Measurements from ENCODE around the gene IGFBP7.
"Not testable (repeated sequence)": the region's sequence is repeated elsewhere in the genome, so short reads cannot be mapped to it uniquely, and the experiment has no call there.

Gene IGFBP7

DNA sequence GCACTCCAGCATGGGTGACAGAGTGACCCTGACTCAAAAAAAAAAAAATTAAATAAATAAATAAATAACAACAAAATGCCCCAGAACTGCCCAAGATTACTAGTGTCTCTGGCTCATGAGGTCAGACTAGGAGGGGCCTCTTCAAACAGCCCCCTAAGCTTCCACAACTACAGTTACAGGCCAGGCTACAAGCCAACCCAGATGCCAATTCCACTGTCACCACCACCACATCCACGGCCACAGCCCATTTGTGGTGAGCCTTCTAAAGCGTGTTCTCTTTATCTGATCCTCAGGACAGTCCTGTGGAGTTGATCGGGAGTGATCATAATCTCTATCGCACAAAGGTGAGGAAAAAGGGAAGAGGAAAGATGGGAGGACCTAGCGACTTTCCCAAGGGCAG is 36.6 kb downstream of the IGFBP7 start:
- DNase-seq (ENCODE audit: low read depth in 1 of 2, low spot score in 1 of 2): no peak
- in situ Hi-C loops (cut with HindIII; ENCODE audit: low pct_unique_long_range_greater_than_20kb, low sequenced_read_pairs): no loop called here
- no peak for TF ChIP-seq JUND (IDR thresholded peaks at IDR 0.05; ENCODE audit: low read depth)

DNA sequence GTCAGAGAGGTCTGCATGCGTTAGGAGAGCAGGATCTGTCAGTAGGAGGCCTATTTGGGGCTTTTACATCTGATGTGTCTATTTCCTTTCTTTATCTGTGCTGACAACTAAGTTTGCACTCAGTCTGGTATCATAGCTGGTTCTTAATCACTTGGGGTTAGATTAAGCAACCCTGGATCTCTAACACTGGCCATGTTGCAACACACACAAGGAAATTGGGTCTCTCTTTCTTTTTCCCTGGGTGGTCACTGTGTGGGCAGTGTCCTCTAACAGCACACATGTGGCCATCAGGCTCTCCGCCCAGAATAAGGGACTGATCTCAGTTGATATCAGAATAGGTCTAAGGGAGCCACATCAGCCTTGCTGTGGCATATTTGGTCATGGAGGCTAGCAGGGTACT is 38.9 kb downstream of the IGFBP7 start:
- no peak for TF ChIP-seq JUND (IDR thresholded peaks at IDR 0.05; ENCODE audit: low read depth)
- in situ Hi-C loops (cut with HindIII; ENCODE audit: low pct_unique_long_range_greater_than_20kb, low sequenced_read_pairs): no loop called here
- DNase-seq (ENCODE audit: low read depth in 1 of 2, low spot score in 1 of 2): no peak

GRCh38 chr4:57070461-57070860 is 39.7 kb downstream of the IGFBP7 start:
- in situ Hi-C loops (cut with HindIII; ENCODE audit: low pct_unique_long_range_greater_than_20kb, low sequenced_read_pairs): no loop called here
- no peak for TF ChIP-seq JUND (IDR thresholded peaks at IDR 0.05; ENCODE audit: low read depth)

GRCh38 chr4:57068237-57068981 is 41.8 kb downstream of the IGFBP7 start:
- no peak for TF ChIP-seq JUND (IDR thresholded peaks at IDR 0.05; ENCODE audit: low read depth)
- in situ Hi-C loops (cut with HindIII; ENCODE audit: low pct_unique_long_range_greater_than_20kb, low sequenced_read_pairs): no loop called here
- DNase-seq (ENCODE audit: low read depth in 1 of 2, low spot score in 1 of 2): no peak

More at GRCh38 chr4:57070461-57070860, 39.7 kb downstream of the IGFBP7 start:
- DNase-seq (ENCODE audit: low read depth in 1 of 2, low spot score in 1 of 2): no peak

GRCh38 chr4:57065730-57066482 is 44.3 kb downstream of the IGFBP7 start:
- no peak for TF ChIP-seq JUND (IDR thresholded peaks at IDR 0.05; ENCODE audit: low read depth)
- no peak for DNase-seq (ENCODE audit: low read depth in 1 of 2, low spot score in 1 of 2)
- in situ Hi-C loops (cut with HindIII; ENCODE audit: low pct_unique_long_range_greater_than_20kb, low sequenced_read_pairs): no loop called here

GRCh38 chr4:57064811-57065711 is 45.1 kb downstream of the IGFBP7 start:
- no peak for TF ChIP-seq JUND (IDR thresholded peaks at IDR 0.05; ENCODE audit: low read depth)
- no peak for DNase-seq (ENCODE audit: low read depth in 1 of 2, low spot score in 1 of 2)
- in situ Hi-C loops (cut with HindIII; ENCODE audit: low pct_unique_long_range_greater_than_20kb, low sequenced_read_pairs): no loop called here

- TF ChIP-seq JUND (IDR thresholded peaks at IDR 0.05; ENCODE audit: low read depth): no peak
- in situ Hi-C loops (cut with HindIII; ENCODE audit: low pct_unique_long_range_greater_than_20kb, low sequenced_read_pairs): no loop called here
- no peak for DNase-seq (ENCODE audit: low read depth in 1 of 2, low spot score in 1 of 2)
Measured at GRCh38 chr4:57064120-57064519, 46.1 kb downstream of the IGFBP7 start.

GRCh38 chr4:57063518-57063917 is 46.7 kb downstream of the IGFBP7 start:
- TF ChIP-seq JUND (IDR thresholded peaks at IDR 0.05; ENCODE audit: low read depth): no peak
- DNase-seq (ENCODE audit: low read depth in 1 of 2, low spot score in 1 of 2): no peak
- in situ Hi-C loops (cut with HindIII; ENCODE audit: low pct_unique_long_range_greater_than_20kb, low sequenced_read_pairs): no loop called here

DNA sequence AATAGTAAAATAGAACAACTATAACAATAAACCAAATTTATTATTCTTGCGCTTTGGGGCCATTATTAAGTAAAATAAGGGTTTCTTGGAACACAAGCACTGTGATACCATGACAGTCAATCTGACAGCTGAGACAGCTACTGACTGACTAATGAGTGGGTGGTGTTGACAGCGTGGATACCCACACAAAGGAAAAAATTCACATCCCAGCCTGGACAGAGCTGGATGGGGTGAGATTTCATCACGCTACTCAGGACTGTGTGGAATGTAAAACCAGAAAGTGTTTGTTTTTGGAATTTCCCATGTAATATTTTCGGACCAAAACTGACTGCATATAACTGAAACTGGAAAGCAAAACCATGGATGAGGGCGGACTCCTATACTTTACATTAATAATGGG is 48.8 kb downstream of the IGFBP7 start:
- DNase-seq (ENCODE audit: low read depth in 1 of 2, low spot score in 1 of 2): no peak
- no peak for TF ChIP-seq JUND (IDR thresholded peaks at IDR 0.05; ENCODE audit: low read depth)
- in situ Hi-C loops (cut with HindIII; ENCODE audit: low pct_unique_long_range_greater_than_20kb, low sequenced_read_pairs): no loop called here

DNA sequence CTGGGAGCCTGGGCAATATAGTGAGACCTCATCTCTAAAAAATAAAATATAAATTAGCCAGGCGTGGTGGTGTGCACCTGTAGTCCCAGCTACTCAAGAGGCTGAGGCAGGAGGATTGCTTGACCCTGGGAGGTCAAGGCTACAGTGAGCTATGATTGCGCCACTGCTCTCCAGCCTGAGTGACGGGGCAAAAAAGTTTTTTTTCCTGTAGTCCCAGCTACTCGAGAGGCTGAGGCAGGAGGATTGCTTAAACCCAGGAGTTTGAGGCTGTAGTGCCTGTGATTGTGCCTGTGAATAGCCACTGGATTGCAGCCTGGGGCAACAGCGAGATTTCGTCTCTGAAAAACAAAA is 49.5 kb downstream of the IGFBP7 start:
- in situ Hi-C loops (cut with HindIII; ENCODE audit: low pct_unique_long_range_greater_than_20kb, low sequenced_read_pairs); DNase-seq (ENCODE audit: low read depth in 1 of 2, low spot score in 1 of 2): not testable (repeated sequence)

GRCh38 chr4:57059890-57060716 is 50.1 kb downstream of the IGFBP7 start:
- no peak for DNase-seq (ENCODE audit: low read depth in 1 of 2, low spot score in 1 of 2)
- in situ Hi-C loops (cut with HindIII; ENCODE audit: low pct_unique_long_range_greater_than_20kb, low sequenced_read_pairs): no loop called here

DNA sequence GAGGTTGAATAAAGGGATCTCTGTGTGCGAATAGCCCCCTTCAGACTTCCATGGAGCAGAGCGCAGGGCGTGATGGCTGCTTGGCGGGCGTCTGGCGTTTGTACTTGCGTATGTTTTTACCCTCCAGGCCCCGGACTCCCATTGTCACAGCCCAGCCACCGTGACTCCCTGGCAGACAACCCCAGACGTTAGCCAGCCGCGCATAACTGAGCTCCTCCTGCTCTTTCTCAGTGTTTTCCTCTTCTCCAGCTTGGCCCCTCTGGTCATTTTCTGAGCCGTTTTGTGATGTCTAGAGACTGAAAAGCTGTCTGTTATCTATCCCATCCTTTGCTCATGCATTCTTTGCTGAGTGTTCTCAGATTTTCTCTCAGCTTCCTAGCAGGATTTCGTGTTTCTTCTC is 54.3 kb downstream of the IGFBP7 start:
- TF ChIP-seq JUND (IDR thresholded peaks at IDR 0.05; ENCODE audit: low read depth): no peak
- in situ Hi-C loops (cut with HindIII; ENCODE audit: low pct_unique_long_range_greater_than_20kb, low sequenced_read_pairs): no loop called here
- no peak for DNase-seq (ENCODE audit: low read depth in 1 of 2, low spot score in 1 of 2)

More at GRCh38 chr4:57059890-57060716, 50.1 kb downstream of the IGFBP7 start:
- TF ChIP-seq JUND (IDR thresholded peaks at IDR 0.05; ENCODE audit: low read depth): no peak

Data from T47D (cell line).